ENCODE measurements around the gene CROT.

Gene CROT

GRCh38 chr7:87342231-87342630 is 3.2 kb upstream of the CROT start:
- DNase-seq (ENCODE audit: low spot score) = no peak

GRCh38 chr7:87344446-87344845 is 1.0 kb upstream of the CROT start:
- DNase-seq (ENCODE audit: low spot score) = no peak

GRCh38 chr7:87345962-87346371 is 503 bp downstream of the CROT start:
- no peak for DNase-seq (ENCODE audit: low spot score)

GRCh38 chr7:87347207-87347606 is 1.7 kb downstream of the CROT start:
- no peak for DNase-seq (ENCODE audit: low spot score)

- no peak for DNase-seq (ENCODE audit: low spot score)
Observed at GRCh38 chr7:87347664-87348063, 2.2 kb downstream of the CROT start.

- no peak for DNase-seq (ENCODE audit: low spot score)
Observed at GRCh38 chr7:87354749-87355148, 9.3 kb downstream of the CROT start.

- no peak for DNase-seq (ENCODE audit: low spot score)
Observed at GRCh38 chr7:87356448-87356847, 11.0 kb downstream of the CROT start.

GRCh38 chr7:87359366-87359765 is 13.9 kb downstream of the CROT start:
- DNase-seq (ENCODE audit: low spot score) = no peak

- no peak for DNase-seq (ENCODE audit: low spot score)
Observed at GRCh38 chr7:87361320-87361719, 15.9 kb downstream of the CROT start.

GRCh38 chr7:87363342-87363741 is 17.9 kb downstream of the CROT start:
- DNase-seq (ENCODE audit: low spot score) = no peak

- no peak for DNase-seq (ENCODE audit: low spot score)
Observed at GRCh38 chr7:87364246-87364645, 18.8 kb downstream of the CROT start.

- DNase-seq (ENCODE audit: low spot score) = no peak
Observed at GRCh38 chr7:87369216-87369615, 23.8 kb downstream of the CROT start.

- no peak for DNase-seq (ENCODE audit: low spot score)
Observed at GRCh38 chr7:87370660-87371180, 25.3 kb downstream of the CROT start.

GRCh38 chr7:87375662-87376435 is 30.4 kb downstream of the CROT start:
- no peak for DNase-seq (ENCODE audit: low spot score)

- DNase-seq (ENCODE audit: low spot score) = no peak
Observed at GRCh38 chr7:87380905-87381304, 35.4 kb downstream of the CROT start.

- no peak for DNase-seq (ENCODE audit: low spot score)
Observed at GRCh38 chr7:87391020-87391701, 45.7 kb downstream of the CROT start.

- no peak for DNase-seq (ENCODE audit: low spot score)
Observed at GRCh38 chr7:87395442-87396020, 50.1 kb downstream of the CROT start.

GRCh38 chr7:87398446-87398845 is 53.0 kb downstream of the CROT start:
- no peak for DNase-seq (ENCODE audit: low spot score)

GRCh38 chr7:87404674-87405073 is 59.2 kb downstream of the CROT start:
- DNase-seq (ENCODE audit: low spot score) = no peak

- DNase-seq (ENCODE audit: low spot score) = no peak
Observed at GRCh38 chr7:87411186-87411585, 65.7 kb downstream of the CROT start.

- DNase-seq (ENCODE audit: low spot score) = no peak
Observed at GRCh38 chr7:87413029-87413428, 67.6 kb downstream of the CROT start.

GRCh38 chr7:87413951-87414793 is 68.7 kb downstream of the CROT start:
- no peak for DNase-seq (ENCODE audit: low spot score)

Data from globus pallidus (tissue), 1 donor.